Stimulated activated CD8-positive, alpha-beta memory T cell treated with anti-CD3 and anti-CD28 coated beads, Interleukin-12 subunit alpha, Interleukin-12 subunit beta, amount 100 ng/mL, for 24 hours (primary cell): Measurements from ENCODE around the gene TAF8.

Experiments
- DNase-seq: peaks from one replicate; pipeline ENCODE4 v3.0.0-alpha.2; 2020; ENCODE audit errors: extremely low read depth

The TAF8 gene

DNA sequence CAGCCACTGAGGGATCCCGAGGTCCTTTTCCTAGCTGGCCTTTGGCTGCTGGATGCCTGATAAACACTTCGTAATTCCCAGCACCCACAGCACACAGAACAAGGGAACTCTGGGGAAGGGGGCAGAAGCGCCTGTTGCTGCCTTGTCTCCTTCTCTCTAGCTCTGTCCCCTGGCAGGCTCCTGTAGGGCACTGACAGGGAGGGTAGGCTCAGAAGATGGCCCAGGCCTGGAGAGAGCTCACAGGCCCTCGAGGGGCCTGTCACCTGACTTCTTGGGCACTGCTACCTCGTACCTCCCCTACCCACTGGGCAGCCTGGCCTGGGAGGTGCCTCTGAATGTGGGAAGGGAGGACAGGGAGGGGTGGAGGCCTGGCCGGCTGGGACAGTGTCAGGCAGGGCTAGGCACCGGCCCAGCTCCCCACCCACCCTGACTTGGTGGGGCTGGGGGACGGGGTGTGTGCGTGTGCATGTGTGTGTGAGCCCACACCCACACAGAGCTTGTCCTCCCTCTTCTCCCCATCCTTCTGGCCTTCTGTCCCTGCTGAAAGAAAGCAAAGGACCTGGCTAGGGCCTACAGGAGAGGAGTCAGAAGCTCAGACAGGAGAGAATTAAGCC, 74.0 kb downstream of the TAF8 start:
- no peak for DNase-seq

DNA sequence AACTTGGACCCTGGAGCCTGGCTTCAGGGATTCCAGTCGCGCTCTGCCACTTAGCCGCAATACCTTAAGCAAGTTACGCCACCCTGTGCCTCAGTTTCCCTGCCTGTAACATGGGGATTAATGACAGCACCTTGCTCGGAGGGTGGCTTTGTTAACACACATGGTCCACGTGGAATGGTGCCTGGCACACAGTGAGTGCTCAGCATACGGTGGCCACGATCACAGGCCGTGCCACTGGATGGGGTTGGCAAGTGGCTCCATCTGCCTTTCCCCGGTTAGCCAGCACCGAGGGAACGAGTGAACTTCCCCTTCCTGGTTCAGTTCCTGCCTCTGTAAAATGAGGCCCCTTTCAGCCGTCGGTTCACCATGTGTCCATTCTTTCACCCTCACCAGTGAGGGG, 74.9 kb downstream of the TAF8 start:
- DNase-seq, result no peak

DNA sequence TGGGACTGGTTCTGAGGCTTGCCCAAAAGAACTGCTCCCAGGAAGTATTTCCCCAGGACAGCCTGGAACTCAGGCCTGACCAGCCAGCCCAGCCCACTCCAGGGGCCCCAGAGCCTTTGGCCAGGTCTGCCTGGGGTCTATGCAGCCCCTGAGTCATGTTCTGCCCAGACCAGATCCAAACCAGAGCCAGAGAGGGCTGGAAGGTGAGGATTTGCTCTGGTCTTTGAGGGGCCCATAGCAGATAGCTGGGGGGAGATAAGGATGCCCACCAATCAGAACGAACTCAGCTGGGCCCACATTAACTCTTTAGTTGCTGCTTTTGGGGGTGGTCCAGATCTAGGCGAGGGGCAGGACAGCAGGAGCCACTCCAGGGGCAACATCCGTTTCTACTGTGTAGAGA, 75.3 kb downstream of the TAF8 start:
- DNase-seq, result no peak

DNA sequence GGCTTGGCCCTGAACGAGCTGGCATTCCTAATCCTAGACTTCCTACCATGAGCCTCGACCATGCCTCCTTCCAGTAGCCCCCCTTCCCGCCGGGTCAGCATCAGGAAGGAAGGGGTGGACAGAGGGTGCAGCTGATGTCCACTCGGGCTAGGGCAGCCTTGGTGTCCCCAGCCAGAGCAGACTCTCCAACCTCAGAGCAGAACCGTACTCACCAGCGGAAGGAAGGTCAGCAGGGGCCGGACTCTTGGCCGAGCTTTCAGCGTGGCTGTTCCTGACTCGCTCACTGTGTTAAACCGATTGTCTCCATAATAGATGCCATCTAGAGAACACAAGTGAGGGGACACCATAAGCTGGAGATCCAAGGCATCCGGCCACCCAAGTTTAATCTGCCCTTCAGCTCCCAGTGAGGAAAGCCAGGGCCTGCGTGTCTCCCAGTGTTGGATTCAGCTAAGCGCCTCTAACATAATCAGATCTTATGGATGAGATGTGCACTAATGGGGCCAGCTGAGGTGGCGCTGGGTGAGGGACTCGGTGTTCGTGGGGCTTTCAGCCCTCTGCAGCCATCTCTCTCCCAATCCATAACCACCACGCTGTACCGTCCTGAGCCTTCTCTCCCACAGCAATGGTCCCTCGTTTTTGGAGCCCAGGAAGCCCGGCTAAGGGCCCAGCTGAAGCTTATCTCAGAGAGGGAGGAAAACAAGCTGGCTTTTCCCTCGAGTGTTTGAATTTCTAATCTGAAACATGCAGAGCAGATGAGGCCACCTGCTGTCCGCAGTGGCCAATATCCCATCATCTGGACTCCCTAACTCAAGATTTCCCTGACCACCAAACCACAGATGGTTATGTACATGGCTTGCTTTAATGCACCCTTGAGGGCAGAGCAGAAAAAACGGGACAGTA, 78.4 kb downstream of the TAF8 start:
- DNase-seq, result no peak

GRCh38 chr6:42129360-42129676, 79.0 kb downstream of the TAF8 start:
- DNase-seq, result no peak

DNA sequence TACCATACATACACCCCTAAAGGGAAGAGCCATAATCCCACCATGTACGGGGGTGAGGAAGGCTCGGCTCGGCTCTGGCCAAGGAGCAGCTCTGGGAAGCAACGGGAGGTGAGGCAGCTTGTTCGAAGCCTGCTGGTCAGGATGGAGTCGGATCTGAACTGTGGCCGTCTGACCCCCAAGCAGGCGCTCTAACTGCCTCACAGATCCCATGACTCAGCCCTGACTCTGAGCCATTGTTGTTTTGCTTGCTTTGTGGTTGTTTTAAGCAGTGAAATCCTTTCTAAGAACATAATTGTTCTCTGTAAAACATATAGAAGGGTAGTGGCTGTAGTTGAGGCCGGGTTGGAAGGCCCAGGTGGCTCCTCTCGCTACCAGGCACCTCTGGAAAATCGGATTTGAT, 81.2 kb downstream of the TAF8 start:
- no peak for DNase-seq

DNA sequence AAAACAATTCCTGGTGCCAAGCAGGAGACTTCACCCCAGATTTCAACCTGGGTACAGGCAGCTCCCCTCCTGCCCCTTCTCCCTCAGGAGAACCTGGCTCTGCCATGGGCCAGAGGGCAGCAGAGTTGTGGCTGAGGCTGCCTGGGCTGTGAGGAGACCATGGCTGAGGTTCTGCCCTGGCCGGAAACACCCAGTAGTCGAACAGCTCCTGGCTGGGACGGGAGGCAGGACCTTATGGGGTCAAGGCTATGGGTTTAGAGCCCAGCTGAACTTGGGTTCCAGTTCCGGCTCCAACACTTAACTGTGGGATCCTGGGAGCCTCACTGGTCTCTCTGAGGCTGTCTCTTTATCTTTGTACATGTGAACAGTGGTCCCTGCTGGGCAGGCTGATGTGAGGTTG, 83.6 kb downstream of the TAF8 start:
- DNase-seq, result no peak

- DNase-seq, result no peak
These were observed 84.8 kb downstream of the TAF8 start for GRCh38 chr6:42135161-42135560.

DNA sequence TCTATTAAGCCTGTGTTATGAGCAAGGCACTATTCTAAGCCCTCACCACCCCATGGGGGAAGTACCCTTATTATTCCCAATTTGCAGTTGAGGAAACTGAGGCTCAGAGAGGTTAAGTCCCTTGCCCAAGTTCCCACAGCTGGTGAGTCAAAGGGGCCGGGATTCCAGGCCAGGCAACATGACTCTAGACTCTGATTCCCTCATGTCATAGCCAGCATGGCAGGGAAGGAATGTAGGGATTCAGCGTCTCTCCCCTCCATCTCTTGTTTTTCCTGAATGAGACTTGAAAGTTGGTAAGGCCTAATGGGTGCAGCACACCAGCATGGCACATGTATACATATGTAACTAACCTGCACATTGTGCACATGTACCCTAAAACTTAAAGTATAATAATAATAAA, 85.4 kb downstream of the TAF8 start:
- no peak for DNase-seq

DNA sequence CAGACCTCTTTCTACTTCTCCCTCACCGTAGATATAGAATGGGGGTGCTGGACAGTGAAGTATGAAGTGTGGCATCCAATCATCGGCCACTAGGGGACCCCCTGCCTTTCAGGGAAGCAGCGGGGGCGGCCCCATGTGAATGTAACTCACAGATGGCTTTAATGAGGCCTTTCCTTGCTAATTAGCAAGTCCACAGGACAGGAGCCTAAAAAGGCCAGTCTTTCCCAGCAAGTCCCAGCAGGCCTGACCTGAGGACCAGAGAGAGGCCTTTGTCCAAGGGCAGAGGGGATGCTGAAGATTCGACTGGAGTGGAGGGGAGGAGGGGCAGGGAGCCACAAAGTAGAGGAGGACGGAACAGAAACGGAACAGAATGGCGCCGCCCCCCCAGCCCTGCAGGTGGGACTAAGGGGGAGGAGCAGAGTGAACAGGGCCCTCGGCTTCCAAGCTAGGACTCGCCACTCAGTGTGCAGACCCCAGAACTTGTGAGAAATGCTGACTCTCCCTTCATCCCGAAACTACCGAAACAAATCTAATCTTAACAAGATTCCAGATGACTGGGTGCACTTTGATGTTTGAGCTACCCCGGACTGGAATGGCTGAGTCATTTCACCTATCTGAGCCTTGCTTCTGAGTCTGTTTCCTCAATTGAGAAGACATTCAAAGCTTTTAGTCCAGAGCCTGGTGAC, 86.3 kb downstream of the TAF8 start:
- DNase-seq, result no peak
